ENCODE data around the gene FKBP5. TPM values are rescaled to one million over a fixed set of nuclear protein-coding genes. Genes with fewer than 3 reads are reported as not detected.

Gene FKBP5
- total RNA-seq, 1 donor = 5.1 TPM

GRCh38 chr6:35582315-35582714 lies 106.4 kb downstream of the FKBP5 start:
- Histone ChIP-seq H3K36me3 (ENCODE audit: insufficient read depth, low read length) (no peaks in the 10 kb centered on the region), H3K27ac (ENCODE audit: low read depth, low read length) (no peak overlapping the region), H2AFZ (ENCODE audit: low read length) (no peak overlapping the region), H4K20me1 (ENCODE audit: insufficient read depth, low read length) (no peaks in the 10 kb centered on the region), H3K79me2 (ENCODE audit: insufficient read depth, low read length) (no peaks in the 10 kb centered on the region), H3K9me3 (ENCODE audit: low read depth, low read length) (no peaks in the 10 kb centered on the region), H3K4me2 (ENCODE audit: insufficient read depth, low read length) (no peak overlapping the region), H3K4me1 (ENCODE audit: insufficient read depth, low read length) (peaks cover 15% of the 10 kb centered on the region), H3K4me3 (ENCODE audit: insufficient read depth, low read length) (no peak overlapping the region), H3K27me3 (ENCODE audit: insufficient read depth, low read length) (no peaks in the 10 kb centered on the region)
- no peak for TF ChIP-seq CTCF (IDR thresholded peaks at IDR 0.05; ENCODE audit: extremely low read depth, low read depth, low read length)
- no peak for DNase-seq (ENCODE audit: insufficient read length, low spot score, missing footprints)

DNA sequence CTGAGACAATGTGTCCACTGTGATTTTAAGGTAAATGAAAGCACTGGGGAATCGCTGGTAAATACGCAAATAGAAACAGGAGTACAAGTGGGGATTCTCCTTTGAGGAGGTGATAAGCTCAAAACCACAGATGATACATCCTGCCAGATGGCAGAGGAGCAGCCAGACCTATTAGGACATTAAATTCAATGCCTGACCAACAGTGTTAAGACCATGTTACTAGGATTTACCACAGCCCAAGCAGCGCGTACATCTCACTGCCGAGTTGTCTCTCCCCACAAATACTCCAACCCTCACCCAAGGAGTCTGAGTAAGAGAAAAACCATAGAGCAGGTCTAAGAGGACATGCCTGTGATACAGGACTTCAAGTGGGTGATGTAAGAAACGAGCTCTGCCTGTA lies 107.1 kb downstream of the FKBP5 start:
- Histone ChIP-seq H4K20me1 (ENCODE audit: insufficient read depth, low read length) (no peaks in the 10 kb centered on the region), H3K79me2 (ENCODE audit: insufficient read depth, low read length) (no peaks in the 10 kb centered on the region), H3K36me3 (ENCODE audit: insufficient read depth, low read length) (no peaks in the 10 kb centered on the region), H3K27me3 (ENCODE audit: insufficient read depth, low read length) (no peaks in the 10 kb centered on the region), H3K4me2 (ENCODE audit: insufficient read depth, low read length) (no peak overlapping the region), H3K4me1 (ENCODE audit: insufficient read depth, low read length) (peaks cover 12% of the 10 kb centered on the region), H2AFZ (ENCODE audit: low read length) (no peak overlapping the region), H3K27ac (ENCODE audit: low read depth, low read length) (no peak overlapping the region), H3K9me3 (ENCODE audit: low read depth, low read length) (no peaks in the 10 kb centered on the region), H3K4me3 (ENCODE audit: insufficient read depth, low read length) (no peak overlapping the region)
- TF ChIP-seq CTCF (IDR thresholded peaks at IDR 0.05; ENCODE audit: extremely low read depth, low read depth, low read length) = no peak
- no peak for DNase-seq (ENCODE audit: insufficient read length, low spot score, missing footprints)

DNA sequence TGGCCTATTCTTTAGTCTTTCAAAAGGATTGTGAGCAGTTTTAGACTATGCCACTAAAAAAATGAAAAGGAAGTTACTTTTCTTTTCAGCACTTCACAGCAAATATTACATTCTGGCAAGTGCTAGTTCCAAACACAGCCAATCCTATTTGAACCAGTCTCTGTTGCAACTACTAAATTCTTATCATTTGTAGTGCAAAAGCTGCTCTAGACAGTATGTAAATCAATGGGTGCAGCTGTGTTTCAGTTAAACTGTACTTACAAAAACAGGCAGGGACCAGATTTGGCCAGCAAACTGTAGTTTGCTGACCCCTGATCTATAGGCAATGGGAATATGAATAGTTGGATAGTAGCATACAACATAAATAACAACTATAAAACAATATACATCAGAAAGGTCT lies 107.9 kb downstream of the FKBP5 start:
- DNase-seq (ENCODE audit: insufficient read length, low spot score, missing footprints) = no peak
- H3K4me1 ChIP-seq (ENCODE audit: insufficient read depth, low read length) = peaks cover 4% of the 10 kb centered on the region

DNA sequence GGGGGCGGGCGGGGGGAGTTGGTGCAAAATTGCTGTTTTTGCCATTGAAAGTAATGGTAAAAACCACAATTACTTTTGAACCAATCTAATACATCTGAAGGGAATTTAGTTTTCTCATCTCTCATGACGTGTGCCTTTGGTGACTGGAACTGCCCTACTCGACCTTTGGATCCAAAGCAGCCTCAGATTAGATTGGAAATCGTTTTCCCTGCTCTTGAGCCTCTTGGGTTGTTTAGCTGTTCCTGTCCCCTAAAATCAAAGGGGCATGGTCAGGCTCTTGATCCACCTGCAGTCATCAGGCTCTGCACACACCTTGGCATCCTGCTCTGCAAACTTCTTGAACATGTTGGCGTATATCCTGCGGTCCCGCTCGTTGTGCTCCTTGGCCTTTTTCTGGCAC lies 112.0 kb downstream of the FKBP5 start:
- Histone ChIP-seq H2AFZ (ENCODE audit: low read length) (no peak overlapping the region), H3K9me3 (ENCODE audit: low read depth, low read length) (no peaks in the 10 kb centered on the region), H3K4me1 (ENCODE audit: insufficient read depth, low read length) (no peaks in the 10 kb centered on the region), H3K36me3 (ENCODE audit: insufficient read depth, low read length) (peaks cover 9% of the 10 kb centered on the region), H3K79me2 (ENCODE audit: insufficient read depth, low read length) (no peaks in the 10 kb centered on the region), H3K4me2 (ENCODE audit: insufficient read depth, low read length) (no peak overlapping the region), H3K4me3 (ENCODE audit: insufficient read depth, low read length) (no peak overlapping the region), H4K20me1 (ENCODE audit: insufficient read depth, low read length) (no peaks in the 10 kb centered on the region), H3K27ac (ENCODE audit: low read depth, low read length) (no peak overlapping the region), H3K27me3 (ENCODE audit: insufficient read depth, low read length) (no peaks in the 10 kb centered on the region)
- DNase-seq (ENCODE audit: insufficient read length, low spot score, missing footprints) = no peak
- no peak for TF ChIP-seq CTCF (IDR thresholded peaks at IDR 0.05; ENCODE audit: extremely low read depth, low read depth, low read length)

More for the DNA sequence above, 107.9 kb downstream of the FKBP5 start:
- no peaks in the 10 kb centered on the region for H3K9me3 ChIP-seq (ENCODE audit: low read depth, low read length)
- H3K4me3 ChIP-seq (ENCODE audit: insufficient read depth, low read length) = no peak overlapping the region
- no peak overlapping the region for H2AFZ ChIP-seq (ENCODE audit: low read length)
- H3K27ac ChIP-seq (ENCODE audit: low read depth, low read length) = no peak overlapping the region
- no peak for TF ChIP-seq CTCF (IDR thresholded peaks at IDR 0.05; ENCODE audit: extremely low read depth, low read depth, low read length)
- no peaks in the 10 kb centered on the region for H3K27me3 ChIP-seq (ENCODE audit: insufficient read depth, low read length)
- H3K79me2 ChIP-seq (ENCODE audit: insufficient read depth, low read length) = no peaks in the 10 kb centered on the region
- H3K4me2 ChIP-seq (ENCODE audit: insufficient read depth, low read length) = no peak overlapping the region
- H4K20me1 ChIP-seq (ENCODE audit: insufficient read depth, low read length) = no peaks in the 10 kb centered on the region
- H3K36me3 ChIP-seq (ENCODE audit: insufficient read depth, low read length) = peaks cover 3% of the 10 kb centered on the region

Data from osteoblast (primary cell).